GM12878 (cell line): ENCODE data around the gene KCNK4. TPM values are rescaled to one million over a fixed set of nuclear protein-coding genes. Genes with fewer than 3 reads are reported as not detected.
A peak's percentile ranks its signal among the peaks of the same experiment; 100 is the strongest.

Experiments
- ATAC-seq: fragments of 200-7000 bp; cut with Tn5 transposase; 3 replicates; pipeline ENCODE4 v1.9.1; 2020; ENCODE audit warnings: mild to moderate bottlenecking, moderate library complexity
- BruUV-seq: library from RNA; stranded (reverse); fragments of 400-500 nt; replicated peaks from 2 replicates; lab custom pipeline; 2021; lab: Mats Ljungman, UMichigan
- CTCF ChIA-PET: fragments of 300-600 bp; sonication (Branson Sonifier 250); formaldehyde crosslinking; extraction: SDS; loops from one replicate; lab custom pipeline; 2021; ENCODE audit warnings: inconsistent platforms; lab: Yijun Ruan, JAX
- POLR2A ChIA-PET: fragments of 350-600 bp; formaldehyde crosslinking; extraction: SDS; loops from one replicate; lab custom pipeline; 2021; ENCODE audit warnings: inconsistent platforms; lab: Charles Lee
- RAD21 ChIA-PET: fragments of 300-600 bp; sonication (Branson Sonifier 250); formaldehyde crosslinking; loops from one replicate; lab custom pipeline; 2023; ENCODE audit warnings: antibody characterized with exemption; ENCODE audit not compliant: unreplicated experiment; lab: Charles Lee
- SMC1A ChIA-PET: fragments of 300-600 bp; sonication (Branson Sonifier 250); formaldehyde crosslinking; loops from one replicate; lab custom pipeline; 2023; ENCODE audit not compliant: unreplicated experiment, uncharacterized antibody; lab: Charles Lee
- DNase-seq: peaks from one replicate; pipeline ENCODE4 v3.0.0-alpha.2; 2011; ENCODE audit warnings: low read depth, low spot score
- FAIRE-seq: peaks from 3 replicates; lab custom pipeline; 2011; peaks lifted over from hg19 to GRCh38; lab: Jason Lieb, UNC
- H2AFZ ChIP-seq: 2 replicates; pipeline ENCODE4 v1.6.0; 2011; ENCODE audit warnings: low read depth, low read length, control low read depth; ENCODE audit not compliant: control insufficient read depth
- H3K27ac ChIP-seq: 2 replicates; pipeline ENCODE4 v1.5.1; 2011; ENCODE audit warnings: control low read depth; ENCODE audit not compliant: control insufficient read depth, insufficient read depth
- H3K27me3 ChIP-seq, 2 experiments: replicated peaks in 1 of 2; 2 replicates each; pipeline versions ENCODE4 v1.6.0 to v1.6.1; 2011; ENCODE audit warnings: low read length in 1 of 2; ENCODE audit not compliant: control insufficient read depth in 2 of 2, insufficient read depth in 2 of 2
- H3K36me3 ChIP-seq, 2 experiments: 2 replicates each; pipeline ENCODE4 v1.5.1; 2011; ENCODE audit warnings: low read length in 1 of 2; ENCODE audit not compliant: control insufficient read depth in 2 of 2, insufficient read depth in 2 of 2
- H3K4me1 ChIP-seq: 2 replicates; pipeline ENCODE4 v1.6.1; 2011; ENCODE audit warnings: mild to moderate bottlenecking, low read length, moderate library complexity, mixed read lengths; ENCODE audit not compliant: control insufficient read depth, insufficient read depth
- H3K4me2 ChIP-seq: 2 replicates; pipeline ENCODE4 v1.6.0; 2011; ENCODE audit warnings: control low read depth; ENCODE audit not compliant: control insufficient read depth, insufficient read depth
- H3K4me3 ChIP-seq: fragments of 200-600 bp; sonication (generic); 2 replicates; pipeline ENCODE4 v1.5.1; 2016
- H3K79me2 ChIP-seq: 2 replicates; pipeline ENCODE4 v1.6.0; 2011; ENCODE audit warnings: low read length; ENCODE audit not compliant: control insufficient read depth, insufficient read depth
- H3K9ac ChIP-seq: 2 replicates; pipeline ENCODE4 v1.8.0; 2011; ENCODE audit warnings: low read length, control low read depth, mixed read lengths; ENCODE audit not compliant: control insufficient read depth, insufficient read depth
- H3K9me3 ChIP-seq: replicated peaks from 3 replicates; pipeline ENCODE4 v1.5.1; 2011; ENCODE audit warnings: mild to moderate bottlenecking, low read length; ENCODE audit not compliant: control insufficient read depth, insufficient read depth
- H4K20me1 ChIP-seq: 2 replicates; pipeline ENCODE4 v1.6.0; 2011; ENCODE audit not compliant: control insufficient read depth, insufficient read depth
- EP300 ChIP-seq, 2 experiments: fragments of 150-350 bp in 1 of 2; IDR thresholded peaks; 2 replicates each; pipeline ENCODE4 v1.6.1; 2011 to 2012; ENCODE audit warnings: low read depth in 2 of 2, low read length in 2 of 2, borderline replicate concordance in 1 of 2, improper control_type of control experiment in 1 of 2, inconsistent platforms in 1 of 2; ENCODE audit not compliant: control insufficient read depth in 1 of 2
- RAD21 ChIP-seq: IDR thresholded peaks from 2 replicates; pipeline ENCODE4 v1.6.1; 2011; ENCODE audit warnings: mild to moderate bottlenecking, low read depth, low read length, moderate library complexity; ENCODE audit not compliant: insufficient read depth
- SUZ12 ChIP-seq: fragments of 200-600 bp; sonication (generic); IDR thresholded peaks from one replicate; pipeline ENCODE4 v1.6.1; 2018; ENCODE audit warnings: antibody characterized with exemption, mild to moderate bottlenecking; ENCODE audit not compliant: unreplicated experiment
- TARDBP ChIP-seq: IDR thresholded peaks from 2 replicates; pipeline ENCODE4 v1.6.1; 2016; ENCODE audit warnings: borderline replicate concordance
- ZNF24 ChIP-seq: fragments of 450-650 bp; IDR thresholded peaks from 2 replicates; pipeline ENCODE4 v1.6.1; 2017; ENCODE audit warnings: antibody characterized with exemption, mild to moderate bottlenecking
- WGBS: methylation state at CpG from one replicate; pipeline ENCODE4 v1.1.6; 2016; ENCODE audit warnings: low lambda C conversion rate; ENCODE audit not compliant: insufficient replicate concordance, insufficient coverage; ENCODE audit errors: missing lambda C conversion rate; 5-methylcytosine and 5-hydroxymethylcytosine counted together
- in situ Hi-C: fragments of 300-500 bp; cut with MboI; formaldehyde crosslinking; loops from 9 replicates; pipeline ENCODE4 v1.14.3; 2018; ENCODE audit warnings: mixed read lengths
- intact Hi-C: fragments of 100-400 bp; cut with micrococcal nuclease; formaldehyde crosslinking; loops from one replicate; pipeline ENCODE4 v1.14.2; 2022; ENCODE audit not compliant: unreplicated experiment
- polyA plus RNA-seq, 11 experiments: library from polyadenylated mRNA; depleted of rRNA in 4 of 11; unstranded in 6 of 11; stranded (reverse) in 5 of 11; fragments of >200 nt; fragmentation: Nextera tagmentation in 4 of 11; fragmentation: Illumina TruSeq in 1 of 11; extraction: Ambion mirVana in 4 of 11; extraction: Trizol in 1 of 11; gene quantifications; 1 replicate in 1 of 11; 2 replicates in 10 of 11; pipeline versions ENCODE4 v1.2.1 to v1.2.3, GENCODE V29; 2011 to 2016; ENCODE audit warnings: inconsistent platforms in 2 of 11, missing spikeins in 2 of 11, low read depth in 1 of 11
- total RNA-seq, 4 experiments: library from RNA; depleted of rRNA in 3 of 4; stranded (reverse); fragments of >200 nt in 3 of 4; fragmentation: Illumina TruSeq in 1 of 4; extraction: Trizol in 1 of 4; gene quantifications; 2 replicates each; pipeline versions ENCODE4 v1.2.1 to v1.2.3, GENCODE V29; 2013 to 2021

Gene KCNK4
- total and polyA plus RNA-seq, 10 of the 15 experiments (the other 5 are each of a cell fraction or from before 2014, with no cell fraction given), result 0.04 TPM; not detected in 9

GRCh38 chr11:64299847-64300648 lies 8.9 kb downstream of the KCNK4 start, which contains the start of gene CATSPERZ:
Gene CATSPERZ (plus strand): TSS chr11:64300358. CDS start chr11:64300411, 53 bp downstream.
- H4K20me1 ChIP-seq, result no peaks in the 10 kb centered on the region; the same call in 1 of the 2 replicates
- in situ Hi-C loops (loop anchor here (5.0 kb wide), 1 partner anchor 98 kb away; no protein-coding TSS in a partner anchor), intact Hi-C loops (loop anchor here (2.0 to 5.0 kb wide), 2 partner anchors 49 to 628 kb away; partner anchors contain the start of genes ATL3 and PLCB3)
- H3K27me3 ChIP-seq, result peaks cover 17 to 27% of the 10 kb centered on the region in 2 experiments
- no peaks in the 10 kb centered on the region for H3K9me3 ChIP-seq
- peak within 1 kb of the TSS; percentile 51 for H2AFZ ChIP-seq
- H3K4me2 ChIP-seq, result peak within 1 kb of the TSS; percentile 84
- POLR2A ChIA-PET, result interaction anchor here (1.1 to 5.8 kb wide), 3 partner anchors 30 to 95 kb away, joined by 4 to 70 read pairs (median 61); partner anchors contain the start of gene FERMT3
- peak within 1 kb of the TSS; percentile 16; the same call in 1 of the 2 replicates for H3K4me3 ChIP-seq
- CTCF ChIA-PET, result interaction anchor here (0.7 to 5.8 kb wide), 22 partner anchors 7 to 152 kb away, joined by 3 to 238 read pairs (median 7); partner anchors contain the start of genes BAD, CCDC88B, FERMT3 and GPR137
- RAD21 ChIA-PET, result interaction anchor here (0.6 to 5.8 kb wide), 12 partner anchors 15 to 113 kb away, joined by 3 to 125 read pairs (median 7); partner anchors contain the start of genes BAD, FERMT3, FKBP2 and GPR137
- H3K79me2 ChIP-seq, result no peaks in the 10 kb centered on the region
- SMC1A ChIA-PET, result interaction anchor here (1.1 to 5.7 kb wide), 5 partner anchors 15 to 94 kb away, joined by 5 to 98 read pairs (median 7); partner anchors contain the start of genes BAD, FERMT3 and GPR137
- no peak within 1 kb of the TSS; the same call in 1 of the 2 replicates for H3K9ac ChIP-seq
- DNase-seq (no peak), ATAC-seq (no peak), FAIRE-seq (no peak)
- TF ChIP-seq ZNF24, result no peak
- no peak for TF ChIP-seq RAD21
- TF ChIP-seq SUZ12, result peak; percentile 54
- TF ChIP-seq TARDBP, result no peak
- TF ChIP-seq EP300 (IDR thresholded peaks at IDR 0.05; ENCODE audit: borderline replicate concordance in 1 of 2, control insufficient read depth in 1 of 2, low read depth in 2 of 2, low read length in 2 of 2), result no peak
- WGBS, result 5% methylated on average over 44 of the region's 54 CpGs
- no peak within 1 kb of the TSS for H3K27ac ChIP-seq
- BruUV-seq, result no TSS peak
- H3K4me1 ChIP-seq, result peaks cover 21% of the 10 kb centered on the region
- no peaks in the 10 kb centered on the region for H3K36me3 ChIP-seq
